ENCODE measurements around the gene FAM110D. TPM values are rescaled to one million over a fixed set of nuclear protein-coding genes. Genes with fewer than 3 reads are reported as not detected.

Gene FAM110D
- total and polyA plus RNA-seq, 2 of the 8 experiments (the other 6 are each of a cell fraction or from before 2014, with no cell fraction given): 0.21 to 0.48 TPM

- Histone ChIP-seq H3K23me2 (ENCODE audit: low read depth, low read length) (peaks cover 8% of the 10 kb centered on the region; the same call in 1 of the 2 replicates), H3K79me2 (ENCODE audit: control insufficient read depth in 1 of 2, insufficient read depth in 2 of 2, low read length in 2 of 2) (no peaks in the 10 kb centered on the region), H3K27me3 (replicated peaks in 1 of 4; ENCODE audit: control insufficient read depth in 3 of 4, extremely low read depth in 1 of 4, insufficient read depth in 3 of 4, low read length in 3 of 4) (peaks cover 33 to 63% (median 54%) of the 10 kb centered on the region in 4 experiments), H3K9ac (replicated peaks in 1 of 4; ENCODE audit: extremely low read depth in 1 of 4, low read depth in 3 of 4, low read length in 3 of 4) (no peak overlapping the region), H2BK5ac (ENCODE audit: low read depth, low read length) (no peak overlapping the region), H3K4me2 (ENCODE audit: insufficient read depth in 1 of 2, low read depth in 2 of 2, low read length in 2 of 2) (peak overlapping the region; percentile 81 to 89; a peak in 3 of 4 replicates), H3K36me3 (ENCODE audit: control insufficient read depth in 2 of 4, insufficient read depth in 4 of 4, low read length in 3 of 4) (no peaks in the 10 kb centered on the region), H3K56ac (replicated peaks; ENCODE audit: insufficient read length, low read depth, low read length) (no peak overlapping the region), H4K8ac (ENCODE audit: extremely low read depth, insufficient read depth, low read length) (peak overlapping the region; percentile 65; the same call in 1 of the 2 replicates), H4K5ac (ENCODE audit: insufficient read length, low read depth, low read length) (no peak overlapping the region), H2BK120ac (replicated peaks; ENCODE audit: low read depth, low read length) (no peak overlapping the region), H3K14ac (ENCODE audit: insufficient read length) (no peak overlapping the region), H3K4ac (replicated peaks; ENCODE audit: insufficient read length, low read depth, low read length) (no peak overlapping the region), H3K79me1 (ENCODE audit: low read depth, low read length) (no peaks in the 10 kb centered on the region), H4K20me1 (replicated peaks in 1 of 2; ENCODE audit: control insufficient read depth in 1 of 2, insufficient read depth in 2 of 2, low read length in 2 of 2) (peaks cover 3 to 5% of the 10 kb centered on the region in 2 experiments), H2BK12ac (ENCODE audit: low read depth, low read length) (no peak overlapping the region), H3K23ac (ENCODE audit: insufficient read length) (no peak overlapping the region), H3K27ac (ENCODE audit: low read depth, low read length) (no peak overlapping the region), H3K9me3 (ENCODE audit: insufficient read depth in 2 of 2, low read depth in 1 of 2, low read length in 1 of 2) (no peaks in the 10 kb centered on the region), H2AK5ac (ENCODE audit: low read depth, low read length) (no peak overlapping the region), H3K18ac (ENCODE audit: extremely low read depth, low read length) (no peak overlapping the region), H2BK20ac (ENCODE audit: low read length) (no peak overlapping the region), H3K4me1 (replicated peaks in 1 of 4; ENCODE audit: control insufficient read depth in 3 of 4, insufficient read depth in 4 of 4, low read length in 3 of 4) (peaks cover 5 to 37% (median 17%) of the 10 kb centered on the region in 4 experiments), H4K91ac (replicated peaks; ENCODE audit: insufficient read length, low read length) (no peak overlapping the region), H3K4me3 (ENCODE audit: extremely low read depth in 1 of 4, insufficient read depth in 2 of 4, low read depth in 3 of 4, low read length in 4 of 4) (peak overlapping the region in 1 of 4 experiments; percentile 65; a peak in 2 of 8 replicates), H2BK15ac (ENCODE audit: low read length) (no peak overlapping the region), H2AFZ (ENCODE audit: low read length) (no peak overlapping the region)
- 68% methylated on average over 9 of the region's 9 CpGs; no CpG with 5 or more reads in 1 of the 2 experiments for WGBS, 2 experiments (ENCODE audit: extremely low coverage in 1 of 2, insufficient coverage in 1 of 2, insufficient read length in 1 of 2, insufficient replicate concordance in 2 of 2, low coverage in 1 of 2, low lambda C conversion rate in 2 of 2, missing lambda C conversion rate in 1 of 2)
- FAIRE-seq (no peak), DNase-seq (ENCODE audit: low read depth in 1 of 2, low spot score in 2 of 2) (no peak)
- ChIA-PET CTCF (ENCODE audit: partially characterized antibody) (interaction anchor here (0.6 to 4.0 kb wide), 11 partner anchors 10 to 134 kb away, joined by 3 to 18 read pairs (median 3); no protein-coding TSS in a partner anchor), POLR2A (ENCODE audit: partially characterized antibody) (interaction anchor here (0.6 kb wide), 1 partner anchor 47 kb away, joined by 3 read pairs; no protein-coding TSS in a partner anchor)
- TF ChIP-seq SIN3A (conservative IDR thresholded peaks at IDR 0.05 in 1 of 2, IDR thresholded peaks at IDR 0.05 in 1 of 2; ENCODE audit: low read depth in 1 of 2, low read length in 2 of 2) (no peak), SUZ12 (IDR thresholded peaks at IDR 0.05; ENCODE audit: low read length) (peak; percentile 55)
Measured at GRCh38 chr1:26163684-26164035, 4.8 kb downstream of the FAM110D start.
